T-helper 17 cell (primary cell): ENCODE measurements around the gene PDS5B. TPM values are rescaled to one million over a fixed set of nuclear protein-coding genes. Genes with fewer than 3 reads are reported as not detected.

Experiments
- ATAC-seq: fragments of 150-1000 bp; cut with Tn5 transposase; 2 replicates; pipeline ENCODE4 v1.10.0; 2021; ENCODE audit warnings: mild to moderate bottlenecking, moderate library complexity
- DNase-seq, 3 donors: peaks; one replicate each; pipeline versions ENCODE4 v3.0.0 to v3.0.0-alpha.2; 2020 to 2021
- H3K9me3 ChIP-seq: one replicate; pipeline ENCODE4 v1.7.0; 2013; ENCODE audit warnings: low read length, mild to moderate bottlenecking; ENCODE audit not compliant: control insufficient read depth, poor library complexity, severe bottlenecking
- H3K27ac Mint-ChIP-seq: one replicate; pipeline ENCODE4 v1.8.0; 2022; ENCODE audit warnings: mild to moderate bottlenecking, moderate library complexity, mixed read lengths
- H3K27me3 Mint-ChIP-seq: one replicate; pipeline ENCODE4 v1.8.0; 2022; ENCODE audit warnings: mixed read lengths
- H3K36me3 Mint-ChIP-seq: one replicate; pipeline ENCODE4 v1.8.0; 2022; ENCODE audit warnings: low read depth, mixed read lengths
- H3K4me1 Mint-ChIP-seq: one replicate; pipeline ENCODE4 v1.8.0; 2022; ENCODE audit warnings: mild to moderate bottlenecking, mixed read lengths
- H3K4me3 Mint-ChIP-seq: one replicate; pipeline ENCODE4 v1.8.0; 2022; ENCODE audit warnings: mild to moderate bottlenecking, moderate library complexity, mixed read lengths
- total RNA-seq, 4 donors: library from RNA in 2 of 4; stranded (reverse) in 2 of 4; gene quantifications; one replicate each; pipeline ENCODE4 v1.2.3 and lab custom pipeline; 2022 to 2026

PDS5B gene
- total RNA-seq, 2 donors from 2014 or later = 39.2 to 46.7 TPM

DNA sequence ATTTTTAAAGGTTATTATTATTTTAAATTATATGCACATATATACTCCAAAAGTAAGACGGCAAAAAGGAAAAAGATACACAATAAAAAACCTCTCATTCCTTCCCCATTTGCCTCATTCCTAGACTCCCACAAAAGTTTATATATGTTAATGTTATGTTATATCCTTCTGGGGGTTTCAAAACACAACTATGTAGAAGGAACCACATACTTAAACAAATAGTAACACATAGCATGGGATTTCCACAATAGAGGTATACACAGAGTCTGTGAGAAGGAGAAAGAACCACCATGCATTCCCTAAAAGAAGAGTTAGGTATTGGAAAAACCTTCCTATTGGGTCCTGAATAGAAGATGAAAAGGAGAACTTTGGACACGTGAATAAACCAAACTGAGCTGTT lies 9.1 kb downstream of the PDS5B start:
- Mint-ChIP-seq H3K36me3 (no peaks in the 10 kb centered on the region), H3K4me1 (peaks cover 53% of the 10 kb centered on the region), H3K27ac (no peak overlapping the region), H3K27me3 (no peaks in the 10 kb centered on the region), H3K4me3 (no peak overlapping the region)
- no peaks in the 10 kb centered on the region for H3K9me3 ChIP-seq
- ATAC-seq (no peak), DNase-seq (no peak)

DNA sequence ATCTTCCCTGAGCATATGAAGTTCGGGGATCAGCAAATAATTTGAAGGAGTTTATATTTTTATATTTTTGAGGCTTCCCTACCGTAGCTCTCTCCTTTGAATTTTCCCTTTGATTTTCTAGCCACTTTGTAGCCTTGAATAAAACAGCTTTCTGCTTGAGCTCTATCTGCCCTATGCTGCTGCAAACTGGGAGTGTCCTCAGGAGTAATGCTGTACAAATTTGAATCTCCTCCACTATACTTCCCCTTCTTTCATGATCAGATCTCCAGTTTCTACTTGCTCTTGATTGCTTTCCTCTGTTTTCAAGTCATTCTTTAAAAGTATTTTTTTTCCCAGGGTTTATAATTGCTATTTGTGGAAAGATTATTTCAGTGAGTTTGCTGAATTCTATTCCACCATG lies 14.6 kb downstream of the PDS5B start:
- DNase-seq (no peak), ATAC-seq (no peak)
- no peaks in the 10 kb centered on the region for H3K36me3 Mint-ChIP-seq
- peaks cover 20% of the 10 kb centered on the region for H3K4me1 Mint-ChIP-seq
- no peak overlapping the region for H3K27ac Mint-ChIP-seq
- no peak overlapping the region for H3K4me3 Mint-ChIP-seq
- H3K27me3 Mint-ChIP-seq = no peaks in the 10 kb centered on the region
- H3K9me3 ChIP-seq = no peaks in the 10 kb centered on the region

DNA sequence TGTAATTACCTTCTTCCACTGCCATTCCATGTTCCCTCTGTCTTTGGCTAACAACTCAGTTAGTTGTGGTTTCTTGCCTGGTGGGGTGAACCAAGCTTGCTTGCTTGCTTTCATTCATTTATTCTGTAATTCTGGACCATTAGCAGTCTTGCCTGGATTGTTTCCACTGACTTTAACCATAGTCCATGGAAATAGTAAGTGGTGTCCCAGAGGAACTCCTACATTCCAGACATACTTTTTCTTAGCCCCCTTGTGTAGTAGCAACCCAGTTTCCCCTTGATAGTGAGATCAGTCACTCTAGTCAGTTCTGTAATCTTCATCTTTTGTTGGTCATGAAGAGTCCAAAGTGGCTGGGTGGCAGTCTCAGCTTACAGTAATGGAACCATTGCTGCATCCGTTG lies 23.2 kb downstream of the PDS5B start:
- Mint-ChIP-seq H3K4me3 (no peak overlapping the region), H3K27ac (no peak overlapping the region), H3K36me3 (no peaks in the 10 kb centered on the region), H3K27me3 (no peaks in the 10 kb centered on the region), H3K4me1 (peaks cover 11% of the 10 kb centered on the region)
- no peak for DNase-seq
- no peaks in the 10 kb centered on the region for H3K9me3 ChIP-seq
- no peak for ATAC-seq

DNA sequence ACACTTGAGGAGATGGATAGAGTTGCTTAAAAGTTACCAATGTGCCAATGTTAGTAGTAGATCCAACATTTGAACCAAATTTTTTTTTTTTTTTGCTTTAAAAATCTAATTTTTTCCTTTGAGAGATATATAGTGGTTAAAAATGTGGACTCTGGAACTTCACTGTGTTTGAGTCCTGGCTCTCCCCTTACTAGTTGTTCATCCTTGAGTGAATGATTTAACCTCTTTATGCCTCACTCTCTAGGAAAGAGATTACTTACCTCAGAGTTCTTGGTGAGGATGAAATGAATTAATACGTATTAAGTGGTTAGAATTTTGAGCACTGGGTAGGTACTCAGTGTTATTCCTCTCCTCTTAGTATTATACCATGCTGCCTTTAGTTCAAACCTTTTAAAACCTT lies 24.3 kb downstream of the PDS5B start:
- Mint-ChIP-seq H3K4me3 (no peak overlapping the region), H3K27me3 (no peaks in the 10 kb centered on the region), H3K4me1 (peaks cover 11% of the 10 kb centered on the region), H3K36me3 (no peaks in the 10 kb centered on the region), H3K27ac (no peak overlapping the region)
- ATAC-seq (no peak), DNase-seq (no peak)
- H3K9me3 ChIP-seq = no peaks in the 10 kb centered on the region

DNA sequence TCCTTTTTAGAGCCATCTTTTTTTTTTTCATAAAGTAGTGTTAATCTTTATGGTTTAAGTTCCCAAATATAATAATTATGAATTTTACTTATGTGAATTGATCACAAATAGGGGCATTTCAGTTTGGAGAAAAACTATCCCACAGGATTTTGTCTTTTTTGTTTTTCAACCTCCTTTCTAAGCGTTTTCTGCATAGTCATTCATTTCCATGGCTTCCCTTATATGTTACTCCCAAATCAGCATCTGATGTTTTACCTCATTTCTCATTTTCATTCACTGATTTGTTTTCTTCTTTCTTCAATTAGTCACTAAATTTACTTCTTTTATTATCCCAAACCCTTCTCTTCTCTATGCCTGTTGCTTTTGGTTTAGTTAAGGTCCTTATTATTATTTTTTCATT lies 24.7 kb downstream of the PDS5B start:
- DNase-seq = no peak
- Mint-ChIP-seq H3K4me1 (peaks cover 11% of the 10 kb centered on the region), H3K27me3 (no peaks in the 10 kb centered on the region), H3K27ac (no peak overlapping the region), H3K36me3 (no peaks in the 10 kb centered on the region), H3K4me3 (no peak overlapping the region)
- H3K9me3 ChIP-seq = no peaks in the 10 kb centered on the region
- ATAC-seq = no peak

DNA sequence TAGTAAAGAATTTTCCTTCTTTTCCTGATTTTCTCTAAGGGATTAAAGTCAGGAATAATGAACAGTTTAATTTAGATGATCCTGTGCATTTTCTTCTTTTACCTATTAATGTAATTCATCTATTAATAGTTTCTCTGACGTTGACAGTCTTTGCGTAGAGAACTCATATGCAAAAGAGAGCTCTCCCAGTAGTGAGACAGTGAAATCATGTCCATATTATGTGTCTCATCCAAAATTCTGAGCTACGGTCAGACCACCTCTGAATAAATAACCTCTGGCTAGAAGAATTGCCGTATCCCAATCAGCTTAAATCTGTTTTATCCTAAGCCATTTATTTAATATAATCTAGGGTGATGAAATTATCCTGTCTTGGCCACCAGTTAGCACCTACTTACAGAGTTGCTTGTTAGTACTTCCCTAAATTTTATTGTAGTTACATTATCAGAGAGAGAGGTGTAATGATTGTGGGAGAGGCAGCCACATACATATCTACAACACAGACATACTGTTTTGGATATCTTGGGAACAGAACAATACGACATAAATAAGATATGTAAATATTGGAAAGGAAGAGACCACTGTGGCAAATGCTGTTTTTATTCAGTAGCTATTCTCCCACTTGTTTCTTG lies 30.7 kb downstream of the PDS5B start:
- DNase-seq (no peak), ATAC-seq (no peak)
- Mint-ChIP-seq H3K4me3 (no peak overlapping the region), H3K36me3 (peaks cover 2% of the 10 kb centered on the region), H3K4me1 (peaks cover 2% of the 10 kb centered on the region), H3K27ac (no peak overlapping the region), H3K27me3 (no peaks in the 10 kb centered on the region)
- no peaks in the 10 kb centered on the region for H3K9me3 ChIP-seq

DNA sequence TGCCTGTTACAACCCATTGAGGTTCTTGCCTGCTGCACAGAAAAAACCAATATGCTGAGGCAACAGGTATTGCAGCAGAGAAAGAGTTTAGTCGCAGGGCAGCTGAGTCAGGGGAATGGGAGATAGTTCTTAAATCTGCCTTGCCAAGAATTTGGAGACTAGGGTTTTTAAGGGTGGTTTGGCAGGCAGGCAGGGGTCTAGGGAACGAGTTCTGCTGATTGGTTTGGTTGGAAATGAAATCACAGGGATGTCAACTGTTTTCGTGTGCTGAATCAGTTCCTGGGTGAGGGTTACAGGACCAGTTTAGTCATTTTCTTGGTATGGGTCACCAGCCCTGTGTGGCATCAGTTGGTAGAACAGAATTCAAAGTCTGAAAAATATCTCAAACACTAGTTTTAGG lies 36.6 kb downstream of the PDS5B start:
- ATAC-seq (no peak), DNase-seq (no peak)
- Mint-ChIP-seq H3K4me3 (no peak overlapping the region), H3K4me1 (peaks cover 17% of the 10 kb centered on the region), H3K27ac (no peak overlapping the region), H3K27me3 (no peaks in the 10 kb centered on the region), H3K36me3 (peaks cover 2% of the 10 kb centered on the region)
- H3K9me3 ChIP-seq = no peaks in the 10 kb centered on the region

DNA sequence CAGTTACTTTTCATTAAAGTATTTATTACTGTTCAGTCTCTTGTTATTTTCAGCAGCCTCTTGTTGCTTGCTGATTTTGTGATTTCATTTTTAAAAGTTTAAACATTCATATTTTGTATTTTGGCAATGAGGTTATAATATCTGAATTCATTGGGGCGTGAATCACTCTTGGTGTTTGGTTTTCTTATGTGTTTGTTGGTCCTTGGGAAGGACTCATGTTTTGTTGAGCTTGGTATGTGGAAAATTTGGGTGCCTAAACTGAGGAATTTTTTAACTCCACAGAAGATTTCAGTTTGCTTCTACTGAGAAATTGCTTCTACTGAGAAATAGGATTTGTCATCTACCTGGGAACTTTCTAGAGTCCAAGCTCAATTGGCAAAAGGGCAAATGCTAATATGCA lies 38.2 kb downstream of the PDS5B start:
- no peaks in the 10 kb centered on the region for H3K9me3 ChIP-seq
- H3K4me3 Mint-ChIP-seq = no peak overlapping the region
- no peaks in the 10 kb centered on the region for H3K27me3 Mint-ChIP-seq
- H3K36me3 Mint-ChIP-seq = peaks cover 2% of the 10 kb centered on the region
- ATAC-seq = no peak
- H3K4me1 Mint-ChIP-seq = peaks cover 17% of the 10 kb centered on the region
- no peak overlapping the region for H3K27ac Mint-ChIP-seq
- no peak for DNase-seq

DNA sequence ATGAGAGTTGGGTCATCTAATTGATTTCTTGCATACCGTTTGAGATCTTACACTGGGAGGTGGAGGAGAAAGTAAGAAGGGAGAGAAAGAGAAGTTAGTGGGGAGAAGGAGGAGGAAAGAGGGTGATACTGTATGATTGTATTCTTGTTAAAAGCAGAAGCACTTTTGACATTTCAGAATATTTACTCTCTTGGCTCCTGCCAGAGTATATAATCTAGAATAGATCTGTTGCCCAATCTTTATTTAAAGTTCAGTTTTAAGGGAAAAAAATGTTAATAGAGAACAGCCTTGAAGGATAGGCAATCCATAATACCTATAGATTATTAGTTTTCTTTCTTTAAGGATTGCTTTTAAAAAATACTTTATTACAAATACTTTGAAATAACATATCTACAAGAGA lies 41.5 kb downstream of the PDS5B start:
- no peak for DNase-seq
- no peaks in the 10 kb centered on the region for H3K9me3 ChIP-seq
- Mint-ChIP-seq H3K4me1 (peaks cover 31% of the 10 kb centered on the region), H3K4me3 (no peak overlapping the region), H3K36me3 (no peaks in the 10 kb centered on the region), H3K27me3 (no peaks in the 10 kb centered on the region), H3K27ac (peak overlapping the region; percentile 2)
- ATAC-seq = no peak

DNA sequence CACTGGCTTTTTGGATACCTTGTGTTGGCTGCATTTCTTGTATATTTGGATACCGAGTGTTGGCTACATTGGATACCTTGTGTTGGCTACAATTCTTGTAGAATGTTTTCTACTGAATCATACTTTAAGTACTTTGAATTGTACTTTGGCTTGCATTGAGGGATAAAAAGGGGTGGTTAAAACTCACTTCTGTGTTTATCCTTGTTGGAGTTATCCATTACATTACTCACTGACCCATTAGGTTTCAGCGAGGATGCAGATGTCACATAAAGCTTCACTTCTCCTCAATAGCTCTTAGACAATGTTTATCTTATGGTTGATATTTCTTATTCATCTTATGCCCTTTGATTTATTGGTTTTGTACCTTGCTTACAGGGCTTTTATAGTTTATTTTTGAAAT lies 43.1 kb downstream of the PDS5B start:
- H3K9me3 ChIP-seq = no peaks in the 10 kb centered on the region
- DNase-seq (no peak), ATAC-seq (no peak)
- no peaks in the 10 kb centered on the region for H3K36me3 Mint-ChIP-seq
- no peaks in the 10 kb centered on the region for H3K27me3 Mint-ChIP-seq
- H3K4me1 Mint-ChIP-seq = peaks cover 37% of the 10 kb centered on the region
- no peak overlapping the region for H3K4me3 Mint-ChIP-seq
- no peak overlapping the region for H3K27ac Mint-ChIP-seq

DNA sequence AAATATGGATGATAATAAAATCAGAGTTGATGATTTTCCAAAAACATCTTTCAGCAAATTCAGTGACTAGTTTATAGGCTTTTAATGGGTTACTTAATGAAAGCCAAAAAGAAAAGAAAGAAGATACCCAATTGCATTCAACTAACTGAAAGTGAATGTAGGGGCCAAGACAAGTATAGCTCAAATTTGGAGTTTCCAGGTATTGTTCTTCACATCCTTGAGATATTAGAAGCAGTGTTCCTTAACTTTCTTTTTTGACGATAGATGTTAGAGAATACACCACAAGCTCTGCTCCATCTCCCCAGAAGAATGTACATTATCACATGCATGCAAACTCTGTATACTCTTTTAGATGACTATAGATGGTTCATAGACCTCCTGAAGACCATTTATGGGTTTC lies 43.6 kb downstream of the PDS5B start:
- Mint-ChIP-seq H3K4me1 (peaks cover 32% of the 10 kb centered on the region), H3K27ac (no peak overlapping the region), H3K27me3 (no peaks in the 10 kb centered on the region), H3K4me3 (no peak overlapping the region), H3K36me3 (no peaks in the 10 kb centered on the region)
- DNase-seq (no peak), ATAC-seq (no peak)
- H3K9me3 ChIP-seq = no peaks in the 10 kb centered on the region

DNA sequence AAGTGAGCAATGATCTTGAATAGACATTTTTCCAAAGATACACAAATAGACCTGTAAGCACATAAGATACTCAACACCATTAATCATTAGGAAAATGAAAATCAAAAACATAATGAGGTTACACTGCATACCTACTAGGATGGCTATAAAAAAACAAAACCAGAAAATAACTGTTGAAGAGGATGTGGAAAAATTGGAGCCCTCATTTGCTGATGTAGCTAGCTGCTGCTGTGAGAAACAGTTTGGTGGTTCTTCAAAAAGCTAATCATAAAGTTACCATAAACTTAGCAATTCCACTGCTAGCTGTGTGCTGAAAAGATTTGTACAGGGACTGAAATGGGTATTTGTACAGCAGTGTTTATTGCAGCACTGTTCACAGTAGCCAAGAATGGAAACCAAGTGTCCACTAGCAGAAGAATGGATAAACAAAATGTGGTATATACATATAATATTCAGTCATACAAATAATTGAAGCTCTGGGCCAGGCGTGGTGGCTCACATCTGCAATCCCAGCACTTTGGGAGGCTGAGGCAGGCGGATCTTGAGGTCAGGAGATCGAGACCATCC lies 46.2 kb downstream of the PDS5B start:
- no peaks in the 10 kb centered on the region for H3K36me3 Mint-ChIP-seq
- H3K4me1 Mint-ChIP-seq = peaks cover 25% of the 10 kb centered on the region
- H3K27ac Mint-ChIP-seq = no peak overlapping the region
- DNase-seq (no peak), ATAC-seq (no peak)
- H3K27me3 Mint-ChIP-seq = no peaks in the 10 kb centered on the region
- no peak overlapping the region for H3K4me3 Mint-ChIP-seq
- H3K9me3 ChIP-seq = no peaks in the 10 kb centered on the region

DNA sequence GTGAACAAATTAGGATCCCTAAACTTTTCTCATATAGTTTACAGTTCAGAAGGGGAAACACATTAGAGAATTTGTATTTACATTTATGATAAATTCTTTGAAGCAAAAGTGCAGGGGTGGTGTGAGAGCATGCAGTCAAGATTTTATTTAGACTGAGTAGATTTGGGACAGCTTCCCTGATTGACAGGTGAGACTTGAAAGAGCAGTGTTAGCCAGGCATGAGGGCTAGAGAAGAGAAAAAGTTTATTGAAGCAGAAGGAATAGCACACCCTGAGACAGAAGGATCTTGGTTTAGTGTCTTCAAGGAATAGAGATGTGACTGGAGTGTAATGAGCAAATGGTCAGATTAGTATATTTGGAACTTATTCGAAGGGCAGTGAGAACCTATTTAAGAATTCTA lies 50.5 kb downstream of the PDS5B start:
- DNase-seq = no peak
- no peaks in the 10 kb centered on the region for H3K9me3 ChIP-seq
- Mint-ChIP-seq H3K4me1 (peaks cover 23% of the 10 kb centered on the region), H3K27ac (no peak overlapping the region), H3K36me3 (peaks cover 2% of the 10 kb centered on the region), H3K27me3 (no peaks in the 10 kb centered on the region), H3K4me3 (no peak overlapping the region)
- ATAC-seq = no peak

DNA sequence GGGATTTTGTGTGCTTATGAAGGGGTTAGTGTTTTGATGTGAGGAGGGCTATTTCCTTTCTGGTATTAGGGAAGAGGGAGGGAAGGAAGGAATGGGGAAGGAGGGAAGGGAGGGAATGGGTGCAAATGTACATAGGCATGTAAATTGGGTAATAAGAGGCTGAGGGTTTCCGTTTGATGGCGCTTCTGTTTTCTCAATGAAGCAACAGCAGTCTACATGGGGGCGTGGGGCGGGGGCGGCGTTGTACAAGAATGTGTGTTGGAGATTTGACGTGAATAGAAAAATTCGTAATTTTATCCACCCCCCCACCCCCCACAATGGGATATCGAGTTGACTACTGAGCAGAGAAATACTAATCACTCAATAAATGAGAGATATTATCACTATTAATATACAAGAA lies 52.5 kb downstream of the PDS5B start:
- H3K36me3 Mint-ChIP-seq = peaks cover 2% of the 10 kb centered on the region
- no peak overlapping the region for H3K4me3 Mint-ChIP-seq
- ATAC-seq = no peak
- H3K4me1 Mint-ChIP-seq = peaks cover 30% of the 10 kb centered on the region
- no peak for DNase-seq
- H3K27ac Mint-ChIP-seq = no peak overlapping the region
- H3K9me3 ChIP-seq = no peaks in the 10 kb centered on the region
- no peaks in the 10 kb centered on the region for H3K27me3 Mint-ChIP-seq
